Activated naive CD4-positive, alpha-beta T cell treated with anti-CD3 and anti-CD28 coated beads, Interleukin-2, amount 50 U/mL, for 16 hours (primary cell): ENCODE results near the gene C4B.
"Not testable (repeated sequence)": the region's sequence is repeated elsewhere in the genome, so short reads cannot be mapped to it uniquely, and the experiment has no call there.

ENCODE experiments used
- DNase-seq: peaks from one replicate; pipeline ENCODE4 v3.0.0-alpha.2; 2020

C4B gene

GRCh38 chr6:32056254-32056653 is 41.7 kb downstream of the C4B start:
- DNase-seq, result no peak

GRCh38 chr6:32057966-32058365 is 43.4 kb downstream of the C4B start:
- no peak for DNase-seq

- no peak for DNase-seq
Observed at GRCh38 chr6:32058511-32058963, 43.9 kb downstream of the C4B start.

- no peak for DNase-seq
Observed at GRCh38 chr6:32060966-32061655, 46.5 kb downstream of the C4B start.

- no peak for DNase-seq
Observed at GRCh38 chr6:32064706-32065105, 50.1 kb downstream of the C4B start.

GRCh38 chr6:32067521-32067920 is 52.9 kb downstream of the C4B start:
- not testable (repeated sequence) for DNase-seq

GRCh38 chr6:32068315-32068714 is 53.7 kb downstream of the C4B start:
- not testable (repeated sequence) for DNase-seq

- DNase-seq, result no peak
Observed at GRCh38 chr6:32068867-32069266, 54.3 kb downstream of the C4B start.

GRCh38 chr6:32069460-32069859 is 54.9 kb downstream of the C4B start:
- no peak for DNase-seq

GRCh38 chr6:32069878-32070515 is 55.4 kb downstream of the C4B start:
- no peak for DNase-seq

- no peak for DNase-seq
Observed at GRCh38 chr6:32070814-32071543, 56.4 kb downstream of the C4B start.

- no peak for DNase-seq
Observed at GRCh38 chr6:32073101-32073500, 58.5 kb downstream of the C4B start.

- no peak for DNase-seq
Observed at GRCh38 chr6:32073613-32074012, 59.0 kb downstream of the C4B start.

GRCh38 chr6:32074996-32075532 is 60.5 kb downstream of the C4B start:
- no peak for DNase-seq

GRCh38 chr6:32075781-32076180 is 61.2 kb downstream of the C4B start:
- DNase-seq, result no peak

GRCh38 chr6:32076321-32076809 is 61.8 kb downstream of the C4B start:
- DNase-seq, result no peak

- DNase-seq, result no peak
Observed at GRCh38 chr6:32079566-32080290, 65.1 kb downstream of the C4B start.

- no peak for DNase-seq
Observed at GRCh38 chr6:32081168-32081990, 66.8 kb downstream of the C4B start.

- DNase-seq, result no peak
Observed at GRCh38 chr6:32082478-32082877, 67.9 kb downstream of the C4B start.

GRCh38 chr6:32082935-32083334 is 68.3 kb downstream of the C4B start:
- no peak for DNase-seq

GRCh38 chr6:32083812-32084768 is 69.5 kb downstream of the C4B start:
- no peak for DNase-seq
